Fibroblast of lung (primary cell): ENCODE results near the gene BRD1.

ENCODE experiments used
- EZH2 ChIP-seq: IDR thresholded peaks from 2 replicates; pipeline ENCODE4 v1.5.1; 2012; ENCODE audit warnings: low read length, control low read depth, mild to moderate bottlenecking; ENCODE audit errors: missing control alignments
- TF ChIP-seq, protein P1 (sequence below), 2 donors: IDR thresholded peaks in 1 of 2; conservative IDR thresholded peaks in 1 of 2; 1 replicate in 1 of 2; 2 replicates in 1 of 2; pipeline ENCODE4 v1.5.1; 2011 to 2012; ENCODE audit warnings: low read length in 2 of 2, control low read depth in 1 of 2, inconsistent platforms in 1 of 2, low read depth in 1 of 2, mild to moderate bottlenecking in 1 of 2

DNA sequence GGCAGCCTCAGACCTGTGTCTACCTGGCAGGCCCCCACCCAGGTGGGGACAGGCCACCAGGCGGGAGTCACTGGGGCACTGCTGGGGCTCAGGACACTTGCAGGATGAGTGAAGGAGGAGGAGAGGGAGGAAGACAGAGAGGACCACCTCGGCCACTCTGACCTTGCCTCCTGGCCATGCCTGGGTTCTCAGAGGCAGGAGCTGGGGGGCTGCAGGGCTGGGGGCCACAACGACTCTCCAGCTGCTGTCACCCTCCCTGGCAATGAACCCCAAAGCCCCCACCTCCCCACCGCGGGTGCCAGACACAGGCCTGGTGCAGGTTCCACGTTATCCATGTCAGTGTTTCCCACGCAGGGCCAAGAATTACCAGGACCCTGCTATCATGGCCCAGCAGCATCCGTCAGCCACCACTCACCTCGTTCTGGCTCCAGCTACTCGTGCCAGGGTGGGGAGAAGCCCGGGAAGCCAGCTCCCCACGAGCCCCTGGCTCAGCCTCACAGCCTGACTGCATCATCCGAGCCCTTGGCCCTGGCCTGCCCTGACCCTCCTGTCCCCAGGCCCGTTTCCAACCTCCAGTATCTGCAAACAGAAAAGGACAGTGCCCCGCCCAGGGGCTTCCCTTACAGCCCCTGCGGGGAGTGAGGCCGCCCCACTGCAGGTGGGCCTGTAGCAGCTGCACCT, 62.4 kb downstream of the BRD1 start:
- TF ChIP-seq, protein P1, sequence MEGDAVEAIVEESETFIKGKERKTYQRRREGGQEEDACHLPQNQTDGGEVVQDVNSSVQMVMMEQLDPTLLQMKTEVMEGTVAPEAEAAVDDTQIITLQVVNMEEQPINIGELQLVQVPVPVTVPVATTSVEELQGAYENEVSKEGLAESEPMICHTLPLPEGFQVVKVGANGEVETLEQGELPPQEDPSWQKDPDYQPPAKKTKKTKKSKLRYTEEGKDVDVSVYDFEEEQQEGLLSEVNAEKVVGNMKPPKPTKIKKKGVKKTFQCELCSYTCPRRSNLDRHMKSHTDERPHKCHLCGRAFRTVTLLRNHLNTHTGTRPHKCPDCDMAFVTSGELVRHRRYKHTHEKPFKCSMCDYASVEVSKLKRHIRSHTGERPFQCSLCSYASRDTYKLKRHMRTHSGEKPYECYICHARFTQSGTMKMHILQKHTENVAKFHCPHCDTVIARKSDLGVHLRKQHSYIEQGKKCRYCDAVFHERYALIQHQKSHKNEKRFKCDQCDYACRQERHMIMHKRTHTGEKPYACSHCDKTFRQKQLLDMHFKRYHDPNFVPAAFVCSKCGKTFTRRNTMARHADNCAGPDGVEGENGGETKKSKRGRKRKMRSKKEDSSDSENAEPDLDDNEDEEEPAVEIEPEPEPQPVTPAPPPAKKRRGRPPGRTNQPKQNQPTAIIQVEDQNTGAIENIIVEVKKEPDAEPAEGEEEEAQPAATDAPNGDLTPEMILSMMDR (conservative IDR thresholded peaks at IDR 0.05 in 1 of 2, IDR thresholded peaks at IDR 0.05 in 1 of 2; ENCODE audit: low read depth in 1 of 2, low read length in 2 of 2), result no peak
- no peak for TF ChIP-seq EZH2
